ENCODE measurements around the gene AMOTL1.
"Not testable (repeated sequence)": the region's sequence is repeated elsewhere in the genome, so short reads cannot be mapped to it uniquely, and the experiment has no call there.

The AMOTL1 gene

DNA sequence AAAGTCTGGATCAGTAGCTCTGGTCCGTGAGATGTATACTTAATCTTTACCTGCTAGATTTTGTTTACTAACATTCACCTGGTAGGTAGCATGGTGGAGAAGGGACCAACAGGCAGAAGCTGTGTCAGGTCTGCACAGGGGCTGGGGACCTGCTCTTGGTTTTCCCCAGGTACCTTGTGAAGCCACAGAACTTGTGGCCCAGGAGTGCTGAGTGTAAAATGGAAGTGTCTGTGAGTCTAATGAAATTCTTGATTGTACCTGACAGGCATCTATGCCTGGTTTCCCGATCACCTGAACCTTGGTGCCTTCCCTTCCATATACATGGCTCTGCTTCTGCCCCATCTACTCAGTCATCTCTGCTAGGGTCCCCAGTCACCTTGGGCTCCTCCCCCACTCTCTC is 110.8 kb downstream of the AMOTL1 start:
- no peak for DNase-seq (ENCODE audit: low read depth, low spot score)

DNA sequence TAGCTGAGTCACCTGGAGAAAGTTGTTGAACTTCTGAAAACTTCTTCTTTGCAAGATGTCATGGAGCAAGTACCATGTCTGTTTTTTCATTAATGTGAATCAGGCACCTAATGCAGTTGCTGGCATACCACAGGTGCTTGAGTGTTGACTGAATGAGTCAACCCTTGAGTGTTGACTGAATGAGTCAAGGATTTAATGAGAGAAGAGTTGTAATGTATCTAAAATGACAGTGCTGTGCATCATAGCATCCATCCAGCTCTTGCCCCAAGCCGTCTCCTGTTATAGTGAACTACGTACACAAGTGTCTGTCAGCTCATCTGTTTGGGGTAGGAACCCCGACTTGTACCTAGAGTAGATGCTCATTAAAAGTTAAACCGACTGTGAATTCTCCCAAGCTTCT is 112.1 kb downstream of the AMOTL1 start:
- DNase-seq (ENCODE audit: low read depth, low spot score): no peak

DNA sequence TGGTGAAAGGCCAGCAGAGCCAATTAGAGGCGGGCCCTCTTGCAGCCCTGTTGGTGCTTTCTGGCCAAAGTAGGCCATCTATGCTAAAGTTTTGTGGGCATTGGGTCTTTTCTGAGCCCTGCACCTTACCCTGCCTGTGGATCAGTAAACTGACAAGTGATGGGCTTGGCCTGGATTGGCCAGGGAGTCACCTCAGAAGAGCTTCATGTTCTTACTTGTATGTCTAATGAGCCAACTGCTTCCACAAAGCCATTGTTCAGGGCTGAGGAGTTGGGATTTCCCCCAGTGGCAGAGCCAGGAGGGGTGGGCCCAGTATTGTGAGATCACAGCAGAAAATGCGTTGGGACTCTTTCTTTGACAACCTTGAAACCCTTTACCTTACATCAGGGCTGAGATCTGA is 114.8 kb downstream of the AMOTL1 start:
- DNase-seq (ENCODE audit: low read depth, low spot score): no peak

DNA sequence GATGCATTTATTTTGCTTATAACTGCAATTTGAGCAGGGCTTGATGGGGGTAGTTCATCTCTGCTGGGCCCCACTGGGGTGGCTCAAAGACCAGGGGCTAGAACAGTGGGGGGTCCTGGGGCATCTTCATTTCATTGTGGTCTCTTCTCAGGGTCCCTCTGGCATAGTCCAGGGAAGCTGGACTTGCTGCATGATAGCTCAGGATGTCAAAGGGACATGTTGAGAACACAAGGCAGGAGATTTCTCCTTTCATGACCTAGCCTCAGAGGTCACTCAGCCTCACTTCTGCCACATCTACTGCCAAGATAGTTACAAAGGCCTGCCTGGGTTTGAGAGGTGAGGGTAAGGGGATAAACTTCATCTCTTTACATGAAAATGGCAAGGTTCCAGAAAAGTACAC is 115.7 kb downstream of the AMOTL1 start:
- DNase-seq (ENCODE audit: low read depth, low spot score): no peak

DNA sequence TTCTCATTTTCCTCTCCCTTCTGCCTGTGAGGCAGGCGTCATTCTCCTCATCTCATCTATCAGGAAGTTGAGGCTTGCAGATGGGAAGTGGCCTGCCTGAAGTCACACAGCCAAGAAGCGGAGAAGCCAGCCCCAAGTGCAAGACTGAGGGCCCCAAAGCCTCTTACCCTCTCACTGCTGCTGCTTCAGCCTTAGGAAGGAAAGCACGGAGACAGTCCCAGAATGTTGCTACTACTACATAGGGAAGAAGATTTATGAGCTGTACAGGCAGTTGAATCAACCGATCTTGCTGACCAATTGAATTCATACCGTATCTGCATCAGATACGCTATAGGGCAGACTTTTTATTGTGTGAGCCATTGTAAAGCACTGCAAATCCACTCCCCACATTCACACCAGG is 116.2 kb downstream of the AMOTL1 start:
- DNase-seq (ENCODE audit: low read depth, low spot score): no peak

DNA sequence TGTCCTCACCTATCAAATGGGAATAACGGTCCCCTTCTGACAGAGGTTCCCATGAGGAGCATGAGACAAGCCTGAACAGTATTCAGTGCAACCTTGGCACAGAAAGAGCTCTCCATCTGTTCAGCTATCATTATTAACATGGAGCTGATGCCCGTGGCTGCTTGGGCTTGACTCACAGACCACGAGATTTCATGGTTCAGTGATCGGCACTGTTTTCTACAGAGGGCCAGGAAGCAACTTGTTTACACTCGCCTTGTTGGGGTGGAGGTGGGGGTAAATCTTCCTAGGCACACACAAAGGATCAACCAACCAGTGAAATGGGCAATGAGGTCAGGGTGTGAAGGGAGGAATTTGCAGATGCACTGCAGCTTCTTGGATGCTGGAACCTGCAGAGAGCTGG is 117.0 kb downstream of the AMOTL1 start:
- no peak for DNase-seq (ENCODE audit: low read depth, low spot score)

DNA sequence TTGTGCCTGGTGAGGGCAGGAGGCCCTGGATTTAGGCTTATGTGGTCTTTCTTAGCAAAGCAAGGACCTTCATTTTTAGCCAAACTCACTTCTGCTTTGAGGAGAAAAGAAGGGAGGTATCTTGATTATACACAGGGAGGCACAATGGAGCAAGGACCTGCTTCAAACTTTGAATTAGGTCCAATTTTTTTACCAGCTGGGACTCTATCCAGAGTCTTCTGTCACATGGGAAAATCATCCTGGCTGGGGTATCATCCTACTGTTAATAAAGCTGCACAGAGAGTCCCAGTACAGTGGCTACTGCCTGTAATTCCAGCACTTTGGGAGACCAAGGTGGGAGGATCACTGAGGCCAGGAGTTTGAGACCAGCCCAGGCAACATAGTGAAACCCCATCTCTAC is 117.4 kb downstream of the AMOTL1 start:
- DNase-seq (ENCODE audit: low read depth, low spot score): no peak

DNA sequence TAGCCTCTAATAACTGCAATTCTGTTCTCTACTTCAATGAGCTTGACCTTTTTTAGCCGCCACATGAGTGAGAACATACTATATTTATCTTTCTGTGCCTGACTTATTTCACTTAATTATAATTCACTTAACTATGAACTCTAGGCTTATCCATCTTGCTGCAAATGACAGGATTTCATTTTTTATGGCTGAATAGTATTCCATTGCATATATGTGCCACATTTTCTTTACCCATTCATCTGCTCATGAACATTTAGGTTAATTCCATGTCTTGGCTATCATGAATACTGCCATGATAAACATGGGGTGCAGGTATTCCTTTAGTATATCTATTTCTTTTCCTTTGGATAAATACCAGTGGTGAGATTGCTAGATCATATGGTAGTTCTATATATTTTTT is 120.0 kb downstream of the AMOTL1 start:
- no peak for DNase-seq (ENCODE audit: low read depth, low spot score)

DNA sequence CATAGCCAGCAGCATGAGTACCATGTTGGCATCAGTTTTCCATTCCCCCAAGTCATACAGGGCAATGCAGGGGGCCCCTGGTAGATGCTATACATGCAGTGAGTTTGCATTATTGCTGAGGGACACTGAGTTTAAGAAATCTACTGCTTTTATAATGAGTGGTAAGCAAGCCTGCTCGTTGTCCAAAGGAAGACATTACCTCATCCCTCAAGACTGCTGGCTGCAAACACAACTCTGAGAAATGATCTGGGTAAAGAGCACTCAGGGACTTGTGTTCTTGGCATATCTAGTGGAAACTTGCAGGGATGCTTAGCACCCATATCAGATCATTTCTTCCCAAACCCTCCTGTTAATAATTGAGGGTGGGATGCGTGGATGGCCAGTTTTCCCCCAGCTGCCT is 127.3 kb downstream of the AMOTL1 start:
- DNase-seq (ENCODE audit: low read depth, low spot score): no peak

DNA sequence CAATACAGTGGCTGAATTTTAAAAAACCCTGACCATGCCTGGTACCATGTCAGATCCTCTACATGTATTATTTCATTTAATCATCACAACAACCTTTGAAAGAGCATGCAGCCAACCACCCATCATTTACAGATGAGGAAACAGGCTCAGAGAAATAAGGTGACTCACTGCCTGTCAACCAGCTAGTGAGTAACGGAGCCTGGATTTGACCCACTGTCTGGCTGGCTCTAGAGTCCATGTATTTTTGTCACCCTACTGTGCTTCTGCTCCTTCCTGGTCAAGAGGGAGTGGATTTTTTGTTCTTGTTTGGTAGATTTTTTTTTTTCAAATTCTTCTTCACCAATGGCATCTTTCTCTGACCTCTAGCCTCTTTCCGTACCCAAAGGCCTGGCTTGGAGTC is 127.8 kb downstream of the AMOTL1 start:
- no peak for DNase-seq (ENCODE audit: low read depth, low spot score)

DNA sequence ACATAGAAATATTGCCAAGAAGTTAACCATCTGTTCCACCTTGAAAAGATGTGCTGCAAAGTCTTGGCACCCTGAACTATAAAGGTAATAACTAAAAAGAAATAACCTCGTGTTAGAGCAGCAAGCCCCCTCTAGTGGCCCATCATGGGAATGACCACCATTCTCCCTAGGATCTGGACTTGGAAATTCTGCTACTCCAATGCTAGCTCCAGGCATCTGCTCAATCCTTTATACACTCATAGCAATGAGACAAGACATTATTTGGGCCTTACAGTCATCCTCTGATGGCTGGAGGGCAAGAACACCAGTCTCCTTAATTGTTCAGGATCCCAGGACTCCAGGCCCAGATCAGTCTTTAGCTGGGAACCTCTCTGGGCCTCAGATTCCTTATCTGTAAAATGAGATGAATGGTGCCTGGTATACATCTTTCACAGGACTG is 129.2 kb downstream of the AMOTL1 start:
- no peak for DNase-seq (ENCODE audit: low read depth, low spot score)

DNA sequence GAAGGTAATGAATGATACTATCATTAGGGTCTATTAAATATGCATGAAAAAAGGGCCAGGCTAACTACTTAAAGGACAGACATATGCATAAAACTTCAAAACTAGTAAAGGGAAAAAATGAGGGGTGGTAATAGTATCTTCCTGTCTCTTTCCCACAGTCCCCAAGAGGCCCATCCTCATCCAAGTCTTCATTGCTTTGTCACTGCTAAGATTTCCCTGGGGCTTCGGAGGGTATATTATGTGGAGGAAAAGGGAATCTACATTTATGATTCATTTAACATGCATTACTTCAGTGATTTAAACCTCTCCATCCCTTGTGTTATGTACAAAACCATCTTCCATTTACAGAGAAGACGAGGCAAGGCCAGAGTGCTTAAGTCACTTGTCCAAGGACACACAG is 139.1 kb downstream of the AMOTL1 start:
- DNase-seq (ENCODE audit: low read depth, low spot score): no peak

DNA sequence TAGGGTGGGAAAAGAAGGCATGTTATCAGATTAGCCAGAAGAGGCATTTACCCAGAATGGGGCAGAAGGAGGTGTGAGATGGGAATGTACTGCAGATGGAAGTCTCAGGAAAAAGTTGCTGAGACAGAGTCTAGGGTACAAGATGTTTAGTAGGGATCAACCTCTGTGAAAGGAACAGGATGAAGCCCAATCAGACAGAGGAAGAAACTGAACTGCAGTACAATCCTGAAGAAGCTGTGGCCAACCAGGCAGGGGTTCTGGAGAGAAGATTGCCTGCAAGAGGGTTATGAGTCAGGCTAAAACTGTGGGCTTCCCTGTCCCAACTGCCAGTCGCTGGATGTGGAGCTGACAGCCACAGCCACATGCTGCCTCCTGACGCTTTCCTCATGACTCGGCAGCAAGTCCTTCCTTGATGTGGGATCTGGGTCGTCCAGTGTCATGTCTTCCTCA is 141.2 kb downstream of the AMOTL1 start:
- no peak for DNase-seq (ENCODE audit: low read depth, low spot score)

DNA sequence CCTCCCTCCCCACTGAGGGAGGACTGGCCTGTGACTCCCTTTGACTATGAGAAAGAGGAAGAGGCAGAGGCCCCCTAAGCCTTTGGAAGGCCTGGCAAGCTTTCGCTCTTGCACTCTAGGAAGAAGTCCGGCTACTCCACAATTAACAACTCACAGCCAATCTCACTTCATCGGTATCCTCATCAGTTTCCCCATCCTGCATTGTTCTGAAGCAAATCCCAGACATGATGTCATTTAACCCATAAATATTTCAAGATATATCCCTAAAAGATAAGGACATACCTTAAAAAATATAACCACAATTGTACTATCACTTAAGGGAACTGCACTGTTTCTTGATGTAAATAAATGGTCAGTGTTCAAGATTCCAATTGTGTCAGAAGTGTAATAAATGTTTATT is 142.1 kb downstream of the AMOTL1 start:
- no peak for DNase-seq (ENCODE audit: low read depth, low spot score)

DNA sequence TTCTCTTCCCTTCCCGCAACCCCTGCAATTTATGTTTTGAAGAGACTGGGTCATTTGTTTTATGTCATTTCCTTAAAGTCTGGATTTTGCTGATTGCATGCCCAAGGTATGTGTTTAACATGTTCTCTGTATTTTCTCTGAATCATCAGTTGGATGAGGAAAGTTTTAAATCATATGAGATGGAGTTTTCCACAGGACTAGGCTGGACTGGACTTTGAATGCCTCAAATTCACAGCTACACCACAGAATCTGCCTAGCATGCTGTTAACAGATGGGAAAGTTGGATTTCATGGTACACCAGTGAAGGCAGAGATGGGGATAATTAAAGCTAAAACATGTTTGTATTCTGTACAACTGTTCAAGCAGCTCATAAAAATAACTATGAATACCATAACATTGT is 142.6 kb downstream of the AMOTL1 start:
- no peak for DNase-seq (ENCODE audit: low read depth, low spot score)

DNA sequence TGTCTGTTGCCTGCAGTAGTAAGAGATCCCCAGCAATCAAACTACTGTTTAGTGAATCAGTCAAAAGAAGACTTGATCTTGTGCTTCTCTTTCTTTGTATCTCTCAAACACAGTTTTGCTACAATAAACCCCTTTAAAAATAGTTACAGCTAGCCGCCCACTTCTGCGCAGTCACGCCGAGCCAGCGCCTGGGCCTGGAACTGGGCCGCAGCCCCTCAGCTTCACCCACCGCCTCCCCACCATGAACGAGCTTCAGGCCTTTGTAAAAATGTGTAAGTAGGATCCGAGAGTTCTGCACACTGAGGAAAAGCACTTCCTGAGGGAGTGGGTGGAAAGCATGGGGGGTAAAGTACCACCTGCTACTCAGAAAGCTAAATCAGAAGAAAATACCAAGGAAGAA is 144.7 kb downstream of the AMOTL1 start:
- no peak for DNase-seq (ENCODE audit: low read depth, low spot score)

DNA sequence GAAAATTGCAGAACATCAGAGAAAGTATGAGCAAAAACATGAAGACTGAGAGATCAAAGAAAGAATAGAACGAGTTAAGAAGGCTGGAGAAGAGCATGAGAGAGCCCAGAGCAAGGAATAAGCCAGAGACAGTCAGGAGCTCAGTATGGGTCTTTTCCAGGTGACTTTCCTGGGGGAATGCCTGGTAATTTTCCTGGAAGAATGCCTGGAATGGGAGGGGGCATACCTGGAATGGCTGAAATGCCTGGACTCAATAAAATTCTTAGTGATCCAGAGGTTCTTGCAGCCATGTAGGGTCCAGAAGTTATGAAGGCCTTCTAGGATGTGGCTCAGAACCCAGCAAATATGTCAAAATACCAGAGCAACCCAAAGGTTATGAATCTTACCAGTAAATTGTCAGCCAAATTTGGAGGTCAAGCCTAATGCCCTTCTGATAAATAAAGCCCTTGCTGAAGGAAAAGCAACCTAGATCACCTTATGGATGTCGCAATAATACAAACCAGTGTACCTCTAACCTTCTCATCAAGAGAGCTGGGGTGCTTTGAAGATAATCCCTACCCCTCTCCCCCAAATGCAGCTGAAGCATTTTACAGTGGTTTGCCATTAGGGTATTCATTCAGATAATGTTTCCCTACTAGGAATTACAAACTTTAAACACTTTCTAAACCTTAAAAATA is 145.7 kb downstream of the AMOTL1 start:
- not testable (repeated sequence) for DNase-seq (ENCODE audit: low read depth, low spot score)

DNA sequence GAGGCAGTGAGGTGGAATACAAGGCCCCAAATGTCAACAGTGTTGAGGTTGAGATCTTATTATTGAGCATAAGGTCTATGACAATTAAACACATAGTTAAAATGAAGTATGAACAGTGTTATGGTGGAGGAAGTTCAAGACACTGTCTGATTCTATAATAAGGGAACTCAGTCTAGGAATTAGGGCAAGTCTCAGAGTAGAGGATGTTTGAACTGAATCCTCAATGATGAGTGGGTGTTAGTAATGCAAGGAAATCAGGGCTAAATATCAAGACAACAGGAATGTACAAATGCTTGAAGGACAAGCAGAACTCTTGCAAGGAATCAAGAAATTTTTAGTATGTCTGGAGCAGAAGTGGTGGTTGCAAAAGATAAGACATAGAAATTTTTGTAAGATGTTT is 152.2 kb downstream of the AMOTL1 start:
- no peak for DNase-seq (ENCODE audit: low read depth, low spot score)

DNA sequence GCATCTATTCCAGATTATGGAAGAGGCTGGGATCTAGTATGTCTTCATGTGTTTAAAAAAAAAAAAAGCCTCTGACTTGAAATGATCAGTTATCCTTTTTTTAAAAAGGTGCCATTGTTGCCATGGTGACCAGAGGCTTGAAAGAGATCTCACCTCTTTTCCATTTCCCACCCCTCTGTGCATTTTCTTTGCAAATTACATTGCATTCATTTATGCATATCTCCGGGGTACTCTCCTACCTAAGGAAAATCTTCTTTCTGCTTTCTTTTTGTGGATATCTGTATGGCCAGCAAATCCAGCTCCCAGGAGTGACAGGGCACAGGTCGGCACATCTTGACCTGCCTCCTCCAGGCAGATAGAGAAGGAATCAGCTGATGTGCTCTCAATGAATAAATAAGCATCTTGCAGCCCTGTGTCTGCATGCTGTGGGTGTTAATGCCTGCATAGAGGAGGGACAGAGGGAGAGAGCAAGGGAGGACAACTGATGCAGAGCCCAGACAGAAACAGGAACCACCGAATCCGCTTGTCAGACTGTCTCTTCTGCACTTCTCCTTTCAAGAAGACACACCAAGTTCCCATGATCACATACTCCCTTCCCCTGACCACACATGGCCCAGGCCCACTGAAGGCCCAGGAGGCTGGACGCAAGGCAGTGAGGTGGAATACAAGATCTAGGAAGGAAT is 154.3 kb downstream of the AMOTL1 start:
- DNase-seq (ENCODE audit: low read depth, low spot score): no peak

DNA sequence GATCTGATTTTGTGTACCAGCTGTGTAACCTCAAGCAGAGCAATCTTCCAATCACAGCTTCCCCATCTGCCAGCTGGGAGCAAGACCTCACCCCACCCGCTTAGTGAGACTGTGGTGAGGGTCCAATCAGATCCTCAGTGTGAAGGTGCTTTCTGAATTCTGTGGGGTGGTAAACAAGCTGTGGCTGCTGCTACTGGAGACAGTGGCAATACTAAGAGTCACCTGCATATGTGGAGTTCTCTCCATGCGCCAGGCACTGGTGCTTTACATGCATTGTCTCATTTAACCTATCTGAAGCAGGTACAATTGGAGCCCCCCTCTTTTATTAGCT is 154.8 kb downstream of the AMOTL1 start:
- no peak for DNase-seq (ENCODE audit: low read depth, low spot score)

DNA sequence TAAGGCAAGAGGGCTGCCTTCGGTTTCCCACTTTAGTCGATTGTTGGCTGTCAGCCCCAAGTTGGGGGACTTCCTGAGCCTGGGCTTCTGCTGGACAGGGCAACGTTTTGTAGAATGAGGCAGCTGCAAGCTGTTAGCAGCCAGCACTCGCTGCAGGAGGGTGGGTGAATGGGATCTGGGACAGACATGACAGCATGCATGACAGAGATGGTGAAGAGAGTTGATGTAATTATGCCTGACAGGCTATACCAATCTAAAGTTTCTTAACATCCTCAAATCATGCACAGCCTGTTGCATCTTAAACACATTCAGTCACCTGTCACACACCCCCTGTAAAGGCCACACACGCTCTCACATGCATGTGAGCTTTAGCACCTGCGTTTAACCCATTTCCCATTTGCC is 156.0 kb downstream of the AMOTL1 start:
- DNase-seq (ENCODE audit: low read depth, low spot score): no peak

DNA sequence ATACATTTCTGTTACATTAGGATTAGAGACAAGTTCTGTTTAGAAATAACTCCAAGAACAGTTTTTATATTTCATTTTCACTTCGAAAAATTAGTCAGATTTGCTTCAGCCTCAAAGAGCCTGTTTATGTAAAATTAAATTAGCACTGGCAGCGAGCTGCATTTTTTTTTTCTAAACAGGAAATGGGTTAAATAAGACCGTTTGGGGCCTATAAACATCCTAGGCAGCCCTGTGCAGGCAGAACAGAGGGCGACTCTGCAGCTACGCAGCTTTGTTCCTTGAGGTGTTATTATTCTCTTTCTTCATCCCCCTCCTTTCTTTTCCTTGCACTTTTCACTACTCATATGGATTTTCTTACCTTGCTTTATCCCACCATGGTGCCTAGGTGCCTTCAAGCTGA is 156.5 kb downstream of the AMOTL1 start:
- DNase-seq (ENCODE audit: low read depth, low spot score): no peak

DNA sequence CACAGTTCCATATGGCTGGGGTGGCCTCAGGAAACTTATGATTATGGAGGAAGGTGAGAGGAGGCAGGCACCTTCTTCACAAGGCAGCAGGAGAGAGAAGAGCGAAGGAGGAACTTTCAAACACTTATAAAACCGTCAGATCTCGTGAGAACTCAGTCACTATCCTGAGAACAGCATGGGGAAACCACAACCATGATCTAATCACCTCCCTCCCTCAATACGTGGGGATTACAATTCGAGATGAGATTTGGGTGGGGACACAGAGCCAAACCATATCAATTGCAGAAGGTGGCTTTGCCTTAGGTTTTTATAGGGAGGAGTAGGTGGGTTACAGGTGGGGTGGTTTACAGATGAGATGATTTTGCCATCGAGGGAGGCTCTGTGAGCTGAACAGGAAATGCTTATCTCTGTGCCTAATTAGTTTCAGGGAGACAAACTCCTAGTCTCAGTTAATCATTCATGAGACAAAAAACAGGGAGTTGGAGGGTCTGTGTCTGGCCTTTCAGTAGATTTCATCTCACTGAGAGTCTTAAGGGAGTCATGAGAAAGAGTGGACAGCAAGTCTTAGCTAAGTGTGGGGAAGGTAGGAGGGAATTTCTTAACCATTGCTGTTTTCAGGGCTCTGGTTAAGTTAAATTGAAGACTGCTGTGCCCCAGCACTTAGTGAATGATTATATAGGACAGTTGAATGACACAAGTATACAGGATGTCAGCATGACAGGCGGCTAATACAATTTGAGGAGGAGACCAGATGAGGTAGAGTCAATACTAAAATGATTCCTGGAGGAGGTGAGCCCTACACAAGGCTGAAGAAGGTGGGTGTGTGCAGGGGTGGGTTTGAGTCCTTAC is 157.5 kb downstream of the AMOTL1 start:
- no peak for DNase-seq (ENCODE audit: low read depth, low spot score)
